Keratinocyte (primary cell): ENCODE measurements around the gene DIPK1B.

Experiments
- EZH2 ChIP-seq: IDR thresholded peaks from one replicate; pipeline ENCODE4 v1.6.1; 2012; ENCODE audit warnings: inconsistent platforms, mild to moderate bottlenecking, low read length, moderate library complexity
- TF ChIP-seq, protein P1 (sequence below), 3 experiments: IDR thresholded peaks in 1 of 3; conservative IDR thresholded peaks in 1 of 3; optimal IDR thresholded peaks in 1 of 3; 2 replicates in 2 of 3; 3 replicates in 1 of 3; pipeline versions ENCODE3 to v1.5.1; 2011; ENCODE audit warnings: low read length in 3 of 3, mild to moderate bottlenecking in 3 of 3, moderate library complexity in 2 of 3, control low read depth in 1 of 3, inconsistent platforms in 1 of 3; ENCODE audit not compliant: insufficient read depth in 2 of 3; ENCODE audit errors: extremely low read depth in 1 of 3

GRCh38 chr9:136757328-136757727, 45.0 kb downstream of the DIPK1B start:
- TF ChIP-seq, protein P1, sequence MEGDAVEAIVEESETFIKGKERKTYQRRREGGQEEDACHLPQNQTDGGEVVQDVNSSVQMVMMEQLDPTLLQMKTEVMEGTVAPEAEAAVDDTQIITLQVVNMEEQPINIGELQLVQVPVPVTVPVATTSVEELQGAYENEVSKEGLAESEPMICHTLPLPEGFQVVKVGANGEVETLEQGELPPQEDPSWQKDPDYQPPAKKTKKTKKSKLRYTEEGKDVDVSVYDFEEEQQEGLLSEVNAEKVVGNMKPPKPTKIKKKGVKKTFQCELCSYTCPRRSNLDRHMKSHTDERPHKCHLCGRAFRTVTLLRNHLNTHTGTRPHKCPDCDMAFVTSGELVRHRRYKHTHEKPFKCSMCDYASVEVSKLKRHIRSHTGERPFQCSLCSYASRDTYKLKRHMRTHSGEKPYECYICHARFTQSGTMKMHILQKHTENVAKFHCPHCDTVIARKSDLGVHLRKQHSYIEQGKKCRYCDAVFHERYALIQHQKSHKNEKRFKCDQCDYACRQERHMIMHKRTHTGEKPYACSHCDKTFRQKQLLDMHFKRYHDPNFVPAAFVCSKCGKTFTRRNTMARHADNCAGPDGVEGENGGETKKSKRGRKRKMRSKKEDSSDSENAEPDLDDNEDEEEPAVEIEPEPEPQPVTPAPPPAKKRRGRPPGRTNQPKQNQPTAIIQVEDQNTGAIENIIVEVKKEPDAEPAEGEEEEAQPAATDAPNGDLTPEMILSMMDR (optimal IDR thresholded peaks at IDR 0.05 in 1 of 3, IDR thresholded peaks at IDR 0.05 in 1 of 3, conservative IDR thresholded peaks at IDR 0.05 in 1 of 3; ENCODE audit: extremely low read depth in 1 of 3, insufficient read depth in 2 of 3, low read length in 3 of 3), result no peak
- TF ChIP-seq EZH2, result no peak
